Fibroblast of skin of right biceps (primary cell): Measurements from ENCODE around the gene CTU2.
A peak's percentile ranks its signal among the peaks of the same experiment; 100 is the strongest.

Experiments
- DNase-seq: peaks from one replicate; pipeline ENCODE4 v3.0.0-alpha.2; 2013

Gene CTU2

DNA sequence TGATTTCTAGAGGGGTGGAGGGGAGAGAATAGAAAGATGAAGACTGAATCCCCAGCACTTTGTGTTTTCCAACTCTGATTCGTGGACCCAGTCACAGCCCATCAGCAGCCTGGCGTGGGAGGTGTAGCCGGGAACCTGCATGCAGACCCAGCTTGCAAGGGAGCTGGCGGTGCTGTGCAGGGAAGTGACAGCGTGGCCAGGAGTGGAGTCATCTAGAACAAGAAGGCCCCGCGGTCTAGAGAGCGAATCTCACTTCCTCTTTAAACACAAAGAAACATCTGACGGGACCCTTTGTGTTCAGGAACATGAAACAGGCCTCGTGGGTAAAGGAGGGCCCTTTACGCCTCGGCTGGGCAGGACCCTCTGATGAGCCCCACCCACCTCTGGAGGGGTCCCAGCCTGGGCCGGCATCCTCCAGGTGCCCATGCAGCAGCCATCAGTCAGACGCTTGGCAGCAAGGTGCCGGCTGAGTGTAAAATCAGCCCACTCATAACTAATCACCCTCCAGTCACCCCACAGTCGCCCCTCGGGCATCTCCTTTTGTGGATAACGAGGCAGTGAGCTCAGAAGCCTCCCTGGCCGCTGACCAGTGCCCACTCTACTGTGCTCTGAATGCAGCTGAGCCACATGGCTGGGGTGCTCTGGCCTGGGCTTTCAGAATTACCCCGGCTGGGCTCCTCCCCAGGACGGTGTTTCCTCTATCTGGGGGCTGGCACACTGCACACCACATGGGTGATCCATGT, 24.4 kb upstream of the CTU2 start:
- no peak for DNase-seq

GRCh38 chr16:88684569-88685155, 21.6 kb upstream of the CTU2 start:
- DNase-seq = no peak

DNA sequence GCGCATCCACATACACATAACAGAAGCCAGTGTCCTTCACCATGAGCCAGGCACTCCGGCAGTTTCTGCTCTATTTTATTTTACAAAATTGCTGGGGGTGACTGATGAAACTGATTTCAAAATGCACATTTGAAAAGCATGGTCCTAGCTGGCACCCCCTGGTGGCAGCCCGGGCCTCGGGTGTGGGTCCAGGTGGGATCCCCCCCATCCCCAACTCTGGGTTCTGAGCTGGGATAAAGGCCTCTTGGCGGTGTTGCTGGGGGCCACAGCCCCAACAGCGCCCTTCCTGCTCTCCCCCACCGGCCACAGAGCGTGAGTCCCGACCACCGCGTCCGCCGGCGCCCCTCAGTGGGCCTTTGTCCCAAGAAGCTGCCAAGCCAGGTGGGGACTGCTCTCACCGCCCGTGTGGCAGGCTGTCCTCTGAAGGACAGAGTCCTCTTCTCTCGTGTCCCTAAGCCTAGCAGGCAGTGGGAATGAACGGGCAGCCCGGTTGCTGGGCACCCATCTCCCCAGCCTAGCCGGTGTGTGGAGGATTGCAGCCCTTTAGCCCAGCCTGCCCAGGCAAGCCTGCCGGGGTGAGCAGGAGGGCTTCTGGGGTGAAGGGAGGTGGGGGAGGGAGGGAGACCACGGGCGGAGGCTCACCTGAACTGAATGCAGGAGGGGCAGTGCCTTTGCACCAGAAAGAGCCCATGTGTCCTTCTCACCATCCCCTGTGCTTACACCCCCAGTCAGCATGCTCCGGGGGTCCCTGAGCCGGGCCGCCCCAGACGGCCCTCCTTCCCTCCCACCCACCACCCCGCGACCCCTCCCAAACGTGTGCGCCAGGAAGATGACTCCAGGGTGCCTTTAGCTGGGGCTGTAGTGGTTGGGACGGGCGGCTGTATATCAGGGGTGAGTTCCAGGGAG, 20.9 kb upstream of the CTU2 start:
- peak; percentile 55 for DNase-seq

DNA sequence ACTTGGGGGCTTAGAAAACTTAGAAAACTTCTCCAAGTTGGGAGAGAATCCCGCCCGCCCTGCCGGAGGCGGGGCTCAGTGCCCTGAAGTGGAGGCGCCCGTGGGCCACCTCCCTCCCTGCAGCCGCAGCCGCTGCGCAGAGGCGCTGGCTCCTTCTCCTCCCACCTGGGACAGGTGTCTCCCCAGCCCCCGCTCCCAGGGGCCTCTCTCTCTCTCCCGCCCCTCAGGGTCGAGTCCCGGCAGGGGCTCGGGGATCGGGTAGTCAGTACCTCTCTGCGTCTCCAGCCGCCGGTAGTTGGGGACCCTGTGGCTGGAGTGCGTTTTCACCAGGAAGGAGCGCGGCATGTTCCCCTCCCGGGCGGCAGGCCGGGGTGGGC, 20.3 kb upstream of the CTU2 start:
- no peak for DNase-seq

- peak; percentile 29 for DNase-seq
These were observed 19.7 kb upstream of the CTU2 start, which contains the start of gene SNAI3 for GRCh38 chr16:88686439-88687253. Gene SNAI3, minus strand, starts transcription at chr16:88686507. Its CDS starts 101 bp downstream, at chr16:88686406.

GRCh38 chr16:88687254-88687576, 19.1 kb upstream of the CTU2 start:
- DNase-seq = no peak

- DNase-seq = no peak
These were observed 18.7 kb upstream of the CTU2 start for GRCh38 chr16:88687676-88688012.

GRCh38 chr16:88688013-88688778, 18.1 kb upstream of the CTU2 start:
- no peak for DNase-seq

DNA sequence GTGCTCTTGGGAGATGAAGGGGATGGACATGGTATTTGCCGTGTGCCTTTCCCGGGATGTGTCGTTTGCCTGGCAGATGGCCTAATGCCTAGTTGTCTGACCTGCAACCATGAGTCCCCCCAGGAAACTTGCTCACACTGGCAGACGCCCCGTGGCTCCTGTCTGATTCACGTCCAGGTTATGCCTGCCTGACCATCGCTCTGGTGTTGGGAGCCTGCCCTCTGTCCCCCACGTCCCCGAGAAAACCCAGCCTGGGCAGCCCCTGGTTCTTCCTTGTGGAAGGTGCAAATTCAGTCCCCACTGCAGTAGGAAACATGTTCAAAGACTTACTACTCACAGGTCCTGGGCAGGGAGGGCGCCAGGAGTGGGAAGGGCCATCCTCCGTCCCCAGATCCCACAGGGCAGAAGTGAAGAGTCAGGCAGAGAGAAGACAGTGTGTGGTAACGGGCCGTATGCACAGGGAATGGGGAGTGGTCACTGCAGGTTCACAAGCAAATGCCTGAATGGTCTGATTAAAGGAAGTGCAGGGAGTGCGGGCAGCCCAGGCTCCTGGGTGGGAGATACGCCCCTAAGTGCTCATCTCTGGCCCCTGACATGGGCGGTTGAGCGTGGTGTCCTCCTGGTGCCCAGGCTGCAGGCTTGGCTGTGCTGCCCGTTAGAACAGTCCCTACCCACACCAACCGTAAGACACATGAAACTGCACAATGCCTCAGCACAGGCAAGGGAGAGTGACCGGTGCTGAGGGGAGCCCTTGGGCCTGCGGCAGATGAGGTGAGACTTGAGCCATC, 15.8 kb upstream of the CTU2 start:
- no peak for DNase-seq

- DNase-seq = no peak
These were observed 15.0 kb upstream of the CTU2 start for GRCh38 chr16:88691129-88691813.

DNA sequence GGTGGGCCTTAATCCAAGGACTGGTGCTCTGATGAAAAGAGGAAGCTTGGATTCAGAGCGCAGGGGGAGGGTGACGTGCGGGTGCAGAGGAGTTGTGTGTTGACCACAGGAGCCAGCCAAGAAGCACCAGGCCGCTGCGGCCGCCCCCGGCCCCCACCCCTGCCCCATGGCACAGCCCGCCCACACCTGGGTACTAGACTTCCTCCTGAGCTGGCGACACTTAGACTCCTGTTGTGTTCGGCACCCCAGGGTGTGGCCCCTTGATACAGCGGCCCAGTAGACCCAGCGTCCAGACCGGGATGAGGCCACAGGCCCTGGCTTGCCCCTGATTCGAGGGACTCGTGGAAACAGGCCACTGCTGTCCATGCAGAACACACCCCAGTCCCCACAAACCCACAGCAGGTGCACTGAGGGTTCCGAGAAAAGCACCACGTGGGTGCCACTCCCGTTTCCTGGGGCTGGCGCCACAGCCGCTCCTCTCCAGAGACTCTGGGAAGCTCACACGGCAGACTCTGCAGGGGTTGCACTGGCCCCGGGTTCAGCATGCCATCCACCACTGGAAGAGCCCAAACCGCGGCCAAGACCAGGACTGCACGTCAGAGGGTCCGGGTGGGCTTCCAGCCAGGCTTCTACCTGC, 14.3 kb upstream of the CTU2 start:
- DNase-seq = no peak

DNA sequence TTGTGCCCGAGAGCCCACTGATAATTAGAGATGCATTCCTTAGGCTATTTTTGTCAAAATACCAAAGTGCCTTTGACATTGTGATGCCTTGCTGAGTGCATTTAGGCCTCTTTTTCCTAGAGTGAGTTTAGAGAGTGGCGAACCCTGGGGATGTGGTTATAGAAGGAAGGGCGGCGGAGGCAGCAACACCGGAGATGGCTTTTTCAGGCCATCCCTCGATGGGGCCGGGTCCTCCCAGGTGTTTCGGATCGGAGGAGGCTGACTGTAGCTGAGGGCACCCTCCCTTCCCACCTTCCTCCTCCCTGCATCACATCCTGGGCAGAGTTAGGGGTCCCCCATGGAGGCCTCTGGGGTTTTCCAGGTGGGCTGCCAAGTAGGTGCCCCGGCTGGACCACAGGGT, 13.4 kb upstream of the CTU2 start:
- DNase-seq = no peak

DNA sequence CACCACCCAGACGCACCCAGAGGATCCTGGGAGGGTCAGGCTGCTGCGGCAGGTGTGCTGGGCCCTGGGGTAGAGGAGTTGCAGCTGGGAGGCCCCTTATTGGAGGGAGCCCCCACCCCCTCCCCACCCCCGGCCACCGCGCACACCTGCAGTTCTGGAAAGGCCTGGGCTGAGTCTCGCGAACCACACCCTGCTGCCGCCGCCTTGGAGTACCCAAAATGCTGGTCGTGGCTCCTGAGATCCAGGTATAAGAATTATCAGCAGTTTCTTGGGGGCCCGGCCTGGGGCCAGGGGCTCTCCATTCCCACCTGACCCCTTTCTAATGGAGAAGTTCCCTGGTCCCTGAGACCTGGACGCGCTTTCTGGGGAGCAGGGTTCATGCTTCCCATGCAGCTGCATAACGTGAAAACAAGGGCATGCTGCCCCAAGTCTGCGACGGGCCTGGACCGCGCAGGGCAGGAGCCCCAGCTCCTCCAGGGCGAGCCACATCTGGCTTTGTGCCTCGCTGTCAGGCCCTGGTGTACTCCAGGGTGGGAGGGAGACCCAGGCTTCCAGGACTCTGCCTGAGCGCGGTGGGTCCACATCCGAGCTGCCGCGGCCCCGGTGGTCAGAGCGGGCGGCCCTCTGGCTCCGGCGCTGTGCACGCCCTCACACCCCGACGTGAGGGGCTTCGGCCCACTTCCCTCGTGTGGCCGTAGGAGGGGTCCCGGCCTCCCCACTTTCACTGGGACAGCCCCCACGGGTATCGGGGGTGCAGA, 12.7 kb upstream of the CTU2 start:
- DNase-seq = no peak

DNA sequence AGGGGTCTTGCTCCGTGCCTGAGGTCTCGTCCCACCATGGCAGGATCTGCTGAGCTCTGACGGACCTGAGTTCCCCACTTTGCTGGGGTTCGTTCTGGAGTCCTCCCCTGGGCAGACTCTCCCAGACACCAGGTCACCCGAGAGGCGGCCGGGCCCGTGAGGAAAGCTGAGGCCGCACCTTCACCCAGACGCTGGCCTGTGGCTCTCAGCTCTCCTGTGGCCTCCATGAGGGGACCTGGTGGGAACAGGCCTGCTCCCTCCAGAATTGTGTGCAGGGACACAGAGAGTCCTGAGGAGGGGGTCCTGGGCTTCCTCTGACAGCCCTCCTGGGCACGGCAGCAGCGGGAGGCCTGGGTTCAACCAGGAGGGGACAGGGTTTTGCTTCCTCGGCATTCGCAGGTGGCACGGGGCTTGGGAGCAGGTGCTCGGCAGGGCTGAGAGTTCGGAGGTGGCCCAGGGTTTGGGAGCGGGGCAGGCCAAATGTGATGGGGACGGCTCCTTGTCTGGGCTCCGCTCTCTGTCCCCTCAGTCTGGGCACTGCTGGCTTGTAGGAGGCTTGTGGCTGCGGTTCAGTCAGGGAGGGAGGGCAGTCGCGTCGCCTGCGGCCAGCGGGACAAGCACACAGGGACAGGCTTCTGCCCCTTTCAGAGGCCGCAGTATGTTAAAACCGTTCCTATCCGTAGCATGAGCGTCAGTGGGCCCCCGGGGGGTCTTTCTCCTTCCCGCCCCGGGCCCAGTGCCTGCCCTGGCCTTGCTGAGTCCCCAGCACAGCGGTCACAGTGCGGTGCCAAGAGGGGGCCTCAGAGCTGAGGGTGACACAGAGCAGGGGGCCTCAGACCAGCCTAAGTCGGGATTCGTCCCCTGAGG, 11.8 kb upstream of the CTU2 start:
- DNase-seq = no peak

DNA sequence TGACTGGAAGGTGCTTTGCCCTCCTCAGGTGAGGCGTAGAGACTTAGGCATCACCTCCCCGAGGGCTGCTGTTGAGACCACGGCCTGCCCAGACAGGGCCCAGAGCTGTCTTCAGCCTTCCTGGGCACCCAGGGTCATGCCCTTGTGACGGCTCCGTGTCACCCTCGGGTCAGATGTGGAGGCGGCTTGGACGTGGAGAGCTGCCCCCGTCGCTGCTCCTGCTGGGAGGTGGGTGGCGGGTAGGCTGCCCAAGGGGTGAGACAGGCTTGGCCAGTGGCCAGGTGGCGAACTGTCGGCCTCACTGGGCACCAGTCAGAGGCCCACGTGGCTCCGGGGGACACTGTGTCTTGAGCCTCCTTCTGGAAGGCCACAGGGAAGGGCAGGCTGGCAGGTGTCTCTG, 11.1 kb upstream of the CTU2 start:
- no peak for DNase-seq

GRCh38 chr16:88695753-88696152, 10.6 kb upstream of the CTU2 start:
- DNase-seq = no peak

DNA sequence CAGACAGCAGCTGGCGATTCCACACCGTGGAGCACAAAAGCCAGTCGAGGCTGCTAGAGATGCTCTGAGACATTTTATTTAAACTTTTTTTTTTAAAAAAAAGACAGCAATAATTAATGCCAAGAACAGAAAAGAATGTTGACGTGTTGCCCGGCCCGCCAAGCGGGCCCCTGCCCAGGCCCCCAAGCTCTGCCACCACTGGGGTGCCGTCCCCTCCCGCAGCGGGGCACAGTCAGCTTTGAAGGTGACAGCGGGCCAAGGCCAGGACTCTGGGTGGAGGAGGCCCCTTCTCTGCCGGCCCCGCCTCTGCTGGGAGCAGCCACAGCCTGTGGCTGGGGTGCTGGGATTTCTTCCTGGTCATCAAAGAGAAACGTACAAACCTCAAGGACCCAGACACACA, 9.9 kb upstream of the CTU2 start:
- DNase-seq = no peak

DNA sequence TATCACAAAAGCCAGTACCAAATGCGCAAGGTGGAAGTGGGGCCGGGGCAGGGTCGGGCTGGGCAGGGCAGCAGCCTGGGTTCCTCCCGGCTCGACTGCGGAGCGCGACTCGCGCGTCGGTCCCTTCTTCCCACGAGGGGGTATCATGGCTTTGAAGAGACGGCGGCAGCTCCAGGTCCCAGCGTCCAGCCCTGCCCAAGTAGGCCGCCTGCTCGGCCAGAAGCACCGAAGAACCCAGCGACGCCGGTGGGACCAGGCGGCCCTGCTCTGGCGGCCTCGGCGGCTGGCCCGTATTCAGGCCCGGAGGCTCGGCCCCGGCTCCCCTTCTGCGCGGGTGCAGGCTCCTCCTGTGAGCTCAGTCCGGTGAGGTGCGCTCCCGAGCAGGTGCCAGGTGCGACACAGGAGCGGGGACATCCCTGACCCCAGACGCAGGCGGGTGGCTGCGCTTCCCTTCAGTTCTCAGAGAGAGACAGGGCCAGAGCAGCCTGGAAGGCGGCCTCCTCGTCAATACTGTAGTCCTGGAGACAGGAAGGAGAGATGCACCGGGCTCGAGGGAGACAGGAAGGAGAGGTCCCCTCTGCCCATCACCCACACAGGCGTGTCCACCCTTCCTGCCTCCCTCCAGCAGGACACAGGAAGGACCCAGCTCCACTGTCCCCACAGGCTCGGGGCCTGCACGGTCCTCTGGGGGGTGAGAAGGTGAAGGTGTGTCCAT, 9.0 kb upstream of the CTU2 start:
- no peak for DNase-seq
